Stimulated activated CD8-positive, alpha-beta memory T cell treated with anti-CD3 and anti-CD28 coated beads, Interleukin-4, amount 100 ng/mL, for 24 hours (primary cell): Measurements from ENCODE around the gene MED12L.

ENCODE experiments used
- DNase-seq: peaks from one replicate; pipeline ENCODE4 v3.0.0-alpha.2; 2020; ENCODE audit warnings: low read depth

The MED12L gene

DNA sequence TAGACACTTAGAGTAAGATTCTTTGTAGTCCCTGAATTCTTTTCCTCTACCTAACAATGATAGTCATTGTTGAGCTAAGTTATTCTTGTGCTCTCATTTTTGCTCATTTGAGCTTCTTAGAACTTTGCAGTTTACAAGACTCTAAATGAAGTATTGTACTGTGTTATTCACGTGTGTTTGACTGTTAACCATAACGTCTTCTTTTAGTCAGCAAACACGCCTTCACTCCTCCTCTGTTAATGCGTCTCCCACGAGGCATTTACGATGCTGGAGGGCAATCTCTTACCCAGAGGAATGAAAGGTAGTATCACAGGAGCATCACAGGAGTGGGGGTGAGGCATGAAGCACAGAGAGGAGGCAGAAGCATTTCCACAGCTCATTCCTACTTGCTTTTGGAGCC, 207.7 kb downstream of the MED12L start:
- no peak for DNase-seq

DNA sequence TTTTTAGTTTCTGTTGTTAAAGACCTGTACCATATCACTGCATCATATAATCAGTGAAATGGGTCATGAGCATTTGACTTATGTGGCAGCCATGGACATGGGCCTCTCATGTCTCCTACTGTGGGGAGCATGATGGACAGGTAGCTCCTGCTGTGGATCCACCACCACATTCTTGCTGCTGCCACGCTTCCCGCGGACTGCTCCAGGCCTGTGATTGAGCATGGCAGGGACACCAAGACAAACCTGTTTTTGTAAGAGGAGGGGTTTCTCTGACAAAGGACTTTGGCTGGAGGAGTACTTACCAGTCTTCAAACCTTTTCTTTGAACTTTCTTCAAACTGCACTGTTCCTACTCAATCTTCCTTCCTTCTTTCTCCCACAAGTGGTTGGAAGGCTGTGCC, 210.8 kb downstream of the MED12L start:
- DNase-seq, result no peak

DNA sequence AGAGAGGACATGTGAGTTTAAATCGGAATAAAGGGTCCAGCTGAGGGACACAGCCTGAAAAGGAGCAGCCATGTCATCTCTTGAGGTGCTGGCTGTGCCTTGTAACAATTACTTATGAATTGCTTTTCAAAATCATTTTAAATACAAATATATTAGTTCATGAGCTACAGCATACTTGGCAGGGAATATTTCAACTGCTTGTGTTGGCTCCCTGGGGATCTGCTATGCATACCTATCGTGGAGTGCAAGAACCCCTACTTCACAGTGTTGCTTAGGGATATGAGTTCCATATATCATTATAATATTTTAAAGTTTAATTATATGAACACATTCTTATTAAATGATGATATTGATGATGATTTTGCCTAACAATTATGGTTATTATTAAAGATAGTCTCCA, 212.0 kb downstream of the MED12L start:
- no peak for DNase-seq

- DNase-seq, result no peak
Measured at GRCh38 chr3:151299006-151299405, 213.5 kb downstream of the MED12L start.

DNA sequence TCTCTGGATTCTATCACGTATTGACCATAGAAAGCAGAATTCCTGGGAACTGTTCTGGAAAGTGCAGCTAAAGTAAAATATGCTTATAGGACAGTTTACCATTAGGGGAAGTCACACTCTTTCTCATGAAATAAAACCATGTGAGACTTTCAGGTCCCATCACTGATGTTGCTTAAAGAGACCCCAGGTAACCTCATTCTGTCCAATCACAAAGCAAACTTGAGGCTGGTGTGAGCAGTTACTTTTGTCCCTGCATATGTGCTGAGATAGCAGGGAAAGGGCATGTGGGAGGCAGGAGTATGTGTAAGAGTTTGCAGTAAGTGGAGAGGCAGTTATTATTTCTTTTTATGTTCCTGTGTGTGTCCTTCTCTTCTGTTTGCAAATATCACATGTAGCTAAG, 215.1 kb downstream of the MED12L start:
- DNase-seq, result no peak

GRCh38 chr3:151301787-151302186, 216.3 kb downstream of the MED12L start:
- no peak for DNase-seq

DNA sequence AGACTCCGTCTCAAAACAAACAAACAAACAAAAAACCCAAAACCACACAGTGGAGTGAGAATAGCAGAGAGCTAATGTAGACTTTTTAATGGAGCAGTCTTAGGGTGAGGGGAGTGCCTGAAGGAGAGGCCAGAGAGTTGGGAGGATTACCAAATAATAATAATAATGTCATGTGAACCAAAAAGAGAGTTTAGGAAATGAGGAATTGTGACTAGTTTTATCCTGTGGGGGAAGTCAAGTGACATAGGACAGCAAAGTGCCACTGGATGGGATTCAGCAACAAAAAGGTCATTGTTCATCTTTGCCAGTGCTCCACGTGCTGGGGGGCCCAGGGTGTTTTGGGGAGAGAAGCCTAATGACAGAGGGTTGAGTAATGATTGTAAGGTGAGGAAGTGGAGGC, 218.3 kb downstream of the MED12L start:
- DNase-seq, result no peak

DNA sequence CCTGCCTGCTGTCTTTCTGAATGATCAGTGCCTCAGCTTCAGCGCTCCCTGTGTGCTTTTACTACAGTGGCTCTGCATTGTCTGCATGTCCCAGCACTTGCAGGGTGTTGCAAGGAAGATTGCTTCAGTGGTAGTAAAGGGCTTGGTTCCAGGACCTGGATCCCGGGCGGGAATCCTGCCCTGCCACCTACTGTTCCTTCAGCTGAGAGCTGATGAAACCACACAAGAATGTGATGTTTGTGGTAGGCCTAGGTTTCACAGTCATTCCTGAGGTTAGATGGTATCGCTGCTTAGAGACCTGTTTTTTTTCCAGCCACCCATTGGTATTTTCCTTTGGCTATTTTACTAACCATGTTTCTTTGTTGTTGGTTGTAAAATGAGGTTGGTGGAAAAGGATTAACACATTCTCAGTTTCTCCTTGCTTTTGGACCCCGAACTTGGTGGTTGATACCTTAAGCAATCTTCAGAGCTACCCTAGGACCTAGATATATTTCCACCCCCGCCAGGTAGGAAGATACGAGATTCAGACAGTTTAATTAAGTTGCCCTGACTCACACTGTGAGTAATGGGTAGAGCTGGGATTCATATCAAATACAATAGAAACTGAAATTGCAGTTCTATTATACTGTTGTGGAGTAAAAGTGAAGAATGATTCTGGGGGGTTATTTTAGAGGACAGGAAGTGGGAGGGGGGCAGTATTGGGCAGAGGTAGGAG, 219.8 kb downstream of the MED12L start:
- DNase-seq, result no peak

DNA sequence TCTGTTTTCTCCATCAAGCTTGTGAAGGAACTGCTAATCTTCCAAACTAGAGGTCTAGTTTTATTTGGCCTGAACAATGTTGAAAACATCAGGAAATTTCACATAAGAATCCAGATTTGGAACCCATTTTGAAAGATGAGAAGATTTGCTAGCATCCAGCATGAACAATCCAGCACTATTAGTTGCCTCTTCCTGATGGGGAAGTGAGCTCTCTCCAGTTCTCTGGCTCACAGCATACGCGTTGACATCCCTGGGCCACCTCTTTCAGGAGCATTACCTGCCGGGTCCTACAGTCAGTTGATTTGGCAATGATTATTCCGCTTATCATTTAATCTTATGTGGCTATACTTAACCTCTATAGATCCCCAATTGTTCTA, 220.3 kb downstream of the MED12L start:
- DNase-seq, result no peak

DNA sequence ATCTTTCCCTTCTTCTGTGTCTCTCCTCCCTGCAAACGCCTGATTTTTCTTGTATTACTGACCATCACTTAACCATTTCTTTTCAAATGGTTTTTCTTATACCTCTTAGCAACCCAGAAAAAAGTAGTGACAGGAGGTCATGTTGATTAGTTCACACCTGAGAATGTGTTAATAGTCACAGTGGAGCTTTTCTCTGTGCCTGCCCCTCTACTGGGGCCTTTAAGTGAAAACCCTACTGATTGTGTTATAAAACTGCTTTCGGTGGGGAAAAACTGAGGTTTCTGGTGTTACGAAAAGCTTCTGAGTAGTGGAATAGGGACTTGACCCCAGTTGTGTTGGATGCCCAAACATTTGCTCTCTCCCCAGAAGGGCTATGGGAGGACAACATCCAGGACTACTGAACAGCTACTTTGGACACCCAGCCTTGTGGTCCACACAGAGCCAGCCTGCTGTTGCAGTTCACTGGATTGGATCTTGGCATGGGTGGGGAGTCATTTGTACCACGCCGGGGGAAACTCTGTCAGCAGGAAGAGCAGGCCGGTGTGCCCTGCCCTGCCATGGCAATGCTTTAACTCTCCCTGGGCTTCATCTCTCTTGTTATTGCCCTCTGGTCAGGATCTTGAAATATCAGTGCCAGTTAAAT, 220.8 kb downstream of the MED12L start:
- no peak for DNase-seq

GRCh38 chr3:151307131-151307530, 221.7 kb downstream of the MED12L start:
- no peak for DNase-seq

- DNase-seq, result no peak
Measured at GRCh38 chr3:151307583-151308488, 222.4 kb downstream of the MED12L start.

- no peak for DNase-seq
Measured at GRCh38 chr3:151309566-151309965, 224.1 kb downstream of the MED12L start.

DNA sequence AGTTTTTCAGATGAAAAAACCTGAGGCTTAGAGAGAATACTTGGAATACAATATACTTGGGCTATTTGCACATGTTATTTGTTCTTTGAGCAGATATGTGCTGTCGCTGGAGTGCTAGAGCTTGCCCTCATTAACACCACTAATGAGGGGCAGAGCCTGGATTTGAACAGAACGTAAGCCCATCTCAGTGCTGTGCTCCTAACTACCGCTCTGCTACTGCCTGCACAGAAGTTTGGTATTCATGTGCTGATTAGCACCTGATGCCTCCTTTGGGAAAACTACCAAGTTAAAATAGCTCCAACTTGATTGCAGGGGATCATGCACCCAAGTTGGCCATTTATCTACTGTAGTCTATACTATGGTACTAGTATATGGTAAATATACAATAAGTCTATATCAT, 227.5 kb downstream of the MED12L start:
- no peak for DNase-seq

GRCh38 chr3:151314137-151314536, 228.7 kb downstream of the MED12L start:
- DNase-seq, result no peak

GRCh38 chr3:151314593-151314992, 229.1 kb downstream of the MED12L start:
- DNase-seq, result no peak

DNA sequence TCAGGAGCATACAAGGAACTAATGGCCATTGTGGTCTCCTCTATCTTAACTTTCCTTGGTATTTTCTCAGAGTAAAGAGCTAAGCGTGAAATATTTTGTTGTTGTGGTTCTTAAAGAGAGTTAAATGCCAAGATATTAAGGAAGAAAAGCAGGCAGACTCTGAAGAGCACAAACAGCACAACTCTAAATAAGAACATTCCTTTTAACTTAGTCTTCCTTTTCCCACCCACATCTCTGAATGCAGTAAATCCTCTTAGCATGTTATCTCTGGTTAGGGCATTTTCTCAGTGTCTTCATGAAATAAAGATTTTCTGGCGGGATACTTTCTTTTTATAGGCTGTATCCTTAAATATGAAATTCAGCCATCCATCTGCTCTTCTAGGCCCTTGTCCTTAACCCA, 229.7 kb downstream of the MED12L start:
- DNase-seq, result no peak

- no peak for DNase-seq
Measured at GRCh38 chr3:151315846-151316245, 230.4 kb downstream of the MED12L start.

DNA sequence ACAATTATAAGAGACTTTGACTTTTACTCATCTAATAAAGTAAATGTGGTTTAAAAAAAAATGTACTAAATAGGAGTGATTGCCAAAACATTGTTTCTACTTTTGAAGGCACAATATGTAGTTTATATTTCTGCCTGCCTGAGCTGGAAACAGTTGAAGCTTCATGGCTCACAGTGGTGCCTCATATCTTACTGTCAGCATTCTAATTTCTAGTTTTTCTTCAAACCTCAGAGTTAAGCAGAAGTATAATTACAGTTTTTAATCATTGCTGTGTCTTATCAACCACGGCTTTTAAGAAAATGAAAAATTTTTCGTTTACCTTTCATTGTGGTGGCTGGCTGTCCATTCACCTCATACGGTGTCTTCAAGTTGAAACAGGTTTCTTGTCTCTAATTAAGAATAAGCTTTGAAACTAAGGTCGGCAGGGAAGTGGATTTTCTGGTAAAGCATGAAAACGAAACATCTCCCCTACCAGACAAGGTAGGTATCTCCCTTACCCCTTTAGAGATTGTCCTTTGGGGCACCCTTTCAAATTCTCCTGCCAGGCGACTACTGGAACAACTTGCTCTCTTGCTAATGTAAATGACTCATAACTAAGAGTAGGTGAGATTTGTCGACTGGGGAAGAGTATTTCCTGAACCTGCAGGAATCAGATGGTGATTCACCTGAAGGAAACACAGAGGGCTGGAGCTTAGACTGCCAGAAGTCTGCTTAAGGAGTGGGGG, 231.0 kb downstream of the MED12L start, which contains the start of gene GPR87:
TSS of gene GPR87 (minus strand) at position 554 of the 725 bp plus-strand sequence. CDS start 16,720 bp downstream, outside the sequence.
- DNase-seq, result no peak

DNA sequence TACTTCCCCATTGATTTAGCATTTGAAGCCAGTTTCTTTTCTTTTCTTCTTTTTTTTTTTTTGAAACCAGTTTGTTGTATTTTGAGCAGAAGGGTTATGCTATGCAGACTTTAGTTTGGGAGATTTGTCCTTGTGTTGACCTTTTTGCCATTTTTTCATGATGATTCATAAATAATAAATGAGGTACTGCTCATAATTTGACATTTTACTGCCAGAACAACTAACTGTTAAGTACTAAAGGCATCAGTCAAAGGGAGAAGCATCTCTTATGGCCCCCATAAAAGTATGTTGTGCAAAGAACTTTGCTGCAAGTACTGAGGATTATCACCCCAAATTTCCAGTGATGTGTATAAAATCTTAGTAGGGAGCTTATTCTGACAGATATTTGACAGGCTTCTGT, 232.8 kb downstream of the MED12L start:
- DNase-seq, result no peak

GRCh38 chr3:151318991-151319390, 233.5 kb downstream of the MED12L start:
- no peak for DNase-seq

DNA sequence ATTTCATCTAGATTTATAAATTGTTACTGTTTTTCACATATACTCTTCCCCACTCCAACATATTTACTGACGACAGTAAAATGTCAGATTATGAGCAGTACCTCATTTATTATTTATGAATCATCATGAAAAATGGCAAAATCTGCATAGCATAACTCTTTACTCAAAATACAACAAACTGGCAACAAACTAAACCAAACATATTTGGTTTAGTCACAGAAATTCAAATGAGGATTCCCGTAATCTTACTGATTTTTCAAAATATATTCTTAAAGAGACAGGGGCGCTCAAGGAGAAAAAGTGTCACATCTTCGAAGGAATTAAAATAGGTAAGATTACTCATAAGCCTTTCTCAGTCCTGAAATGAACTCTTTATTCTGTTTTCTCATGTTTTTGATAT, 234.2 kb downstream of the MED12L start:
- no peak for DNase-seq
